Dermis blood vessel endothelial cell (primary cell): Measurements from ENCODE around the gene RBM19. TPM values are rescaled to one million over a fixed set of nuclear protein-coding genes. Genes with fewer than 3 reads are reported as not detected.

Experiments
- DNase-seq: peaks from one replicate; pipeline ENCODE4 v3.0.0; 2010
- total RNA-seq: library from RNA; depleted of rRNA; stranded (reverse); fragments of >200 nt; gene quantifications from 2 replicates; pipeline ENCODE4 v1.2.3, GENCODE V29; 2014

The RBM19 gene
- total RNA-seq, 1 donor from 2014 or later = 15.1 TPM

DNA sequence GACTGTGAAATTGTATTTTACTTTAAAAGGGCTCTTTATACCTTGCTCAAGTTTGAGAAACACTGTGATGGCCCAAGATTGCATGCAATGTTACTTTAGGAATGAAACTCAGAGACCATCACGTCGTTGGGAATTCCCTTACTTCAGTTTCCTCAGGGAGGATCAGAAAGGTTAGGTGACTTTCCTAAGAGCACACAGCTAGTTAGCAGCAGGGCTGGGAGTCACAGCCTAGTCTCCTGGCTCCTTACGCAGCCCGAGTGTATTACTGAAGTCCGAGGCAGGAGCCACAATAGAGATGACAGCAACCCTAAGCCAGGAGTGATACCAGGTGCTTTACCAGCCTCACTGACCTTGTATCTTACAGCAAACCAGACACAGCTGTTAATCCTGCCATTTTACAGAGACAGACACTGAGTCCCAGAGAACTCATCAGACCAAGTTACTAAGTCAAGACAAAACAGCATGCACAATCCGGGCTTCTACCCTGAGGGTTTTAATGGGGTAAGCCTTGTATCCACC lies 67.0 kb downstream of the RBM19 start:
- DNase-seq = no peak

GRCh38 chr12:113898466-113898865 lies 67.7 kb downstream of the RBM19 start:
- no peak for DNase-seq

- DNase-seq = no peak
Measured at GRCh38 chr12:113897406-113897805, 68.7 kb downstream of the RBM19 start.

- DNase-seq = no peak
Measured at GRCh38 chr12:113896841-113897240, 69.3 kb downstream of the RBM19 start.

DNA sequence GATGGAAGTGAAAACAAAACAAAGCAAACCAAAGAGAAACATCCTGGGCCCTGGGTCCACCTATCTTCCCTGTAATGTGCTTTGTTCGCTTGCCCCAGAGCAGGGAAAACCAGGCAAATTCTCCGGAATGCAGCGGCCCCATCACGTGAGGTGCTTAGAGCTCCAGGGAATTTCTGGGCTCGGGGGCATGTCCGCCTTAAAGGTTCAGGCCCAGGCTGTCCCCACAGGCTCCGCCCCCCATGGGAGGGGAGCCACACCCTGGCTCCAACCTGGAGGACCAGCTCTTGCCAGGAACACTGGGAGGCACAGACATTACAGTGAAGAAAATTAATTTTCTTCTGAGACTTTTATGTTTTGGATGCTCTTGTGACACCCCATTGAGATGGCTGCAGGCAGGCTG lies 69.9 kb downstream of the RBM19 start:
- no peak for DNase-seq

DNA sequence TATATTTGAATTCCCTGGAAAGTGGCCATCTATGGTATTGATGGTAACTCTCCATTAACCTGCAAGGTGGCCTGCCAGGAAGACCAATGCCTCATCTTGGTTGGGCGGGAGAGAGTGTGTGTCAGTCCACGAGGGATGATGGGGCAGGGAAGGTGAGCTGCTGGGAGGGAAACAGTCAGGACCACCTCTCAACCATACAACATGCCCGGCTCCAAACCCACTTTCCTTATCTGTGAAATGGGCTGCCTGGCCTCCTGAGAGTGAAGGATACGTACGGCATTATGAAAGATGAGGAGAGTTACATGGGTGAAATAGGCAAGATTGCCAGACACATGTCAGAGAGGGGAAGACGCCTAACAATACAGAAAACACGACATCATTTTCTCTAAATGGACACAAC lies 70.9 kb downstream of the RBM19 start:
- DNase-seq = no peak

DNA sequence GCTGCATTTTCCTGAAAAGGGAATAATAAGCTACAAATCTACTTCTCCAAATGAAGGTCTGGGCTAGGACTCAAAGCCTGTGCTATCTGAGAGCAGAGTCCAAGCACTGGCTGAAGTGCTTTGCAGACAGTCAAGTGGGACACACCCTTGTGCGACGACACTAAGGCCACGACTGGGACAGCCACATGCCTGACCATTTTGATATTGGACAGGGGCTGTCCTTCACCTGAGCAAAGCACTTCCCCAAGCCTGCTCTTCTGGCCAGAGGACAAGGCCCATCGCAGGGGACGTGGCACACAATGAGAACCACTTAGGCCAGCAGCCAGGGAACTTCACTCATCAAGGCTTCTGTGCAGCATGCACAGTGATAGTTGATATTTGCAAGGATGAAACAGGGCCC lies 71.4 kb downstream of the RBM19 start:
- no peak for DNase-seq

GRCh38 chr12:113893221-113893620 lies 72.9 kb downstream of the RBM19 start:
- DNase-seq = no peak

GRCh38 chr12:113892556-113892955 lies 73.6 kb downstream of the RBM19 start:
- DNase-seq = no peak

- peak; percentile 62 for DNase-seq
Measured at GRCh38 chr12:113891739-113892520, 74.2 kb downstream of the RBM19 start.

DNA sequence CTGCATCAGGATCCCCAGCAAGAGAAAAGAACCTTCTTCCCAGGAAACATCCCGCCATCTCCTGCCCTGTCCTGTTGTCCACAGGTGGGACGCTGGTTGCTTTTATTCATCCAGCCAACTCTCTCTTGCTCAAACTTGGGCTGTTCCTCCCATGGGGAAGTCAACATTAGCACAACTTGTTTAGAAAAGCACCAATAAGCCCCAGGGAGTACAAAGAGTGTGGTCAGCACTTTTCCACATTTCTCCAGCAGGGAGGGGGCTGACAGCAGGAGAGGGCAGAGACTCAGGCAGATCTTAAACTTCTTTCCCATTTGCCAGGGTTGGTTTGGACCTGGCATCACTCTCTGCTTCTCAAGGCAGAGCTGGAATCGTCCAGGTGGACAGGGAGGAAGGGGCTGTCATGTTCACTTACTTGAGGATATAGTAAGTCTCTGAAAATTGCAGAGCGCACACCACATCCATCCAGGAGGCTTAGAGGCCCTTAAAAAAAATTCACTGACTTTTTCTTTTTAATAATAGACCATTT lies 74.9 kb downstream of the RBM19 start:
- no peak for DNase-seq

DNA sequence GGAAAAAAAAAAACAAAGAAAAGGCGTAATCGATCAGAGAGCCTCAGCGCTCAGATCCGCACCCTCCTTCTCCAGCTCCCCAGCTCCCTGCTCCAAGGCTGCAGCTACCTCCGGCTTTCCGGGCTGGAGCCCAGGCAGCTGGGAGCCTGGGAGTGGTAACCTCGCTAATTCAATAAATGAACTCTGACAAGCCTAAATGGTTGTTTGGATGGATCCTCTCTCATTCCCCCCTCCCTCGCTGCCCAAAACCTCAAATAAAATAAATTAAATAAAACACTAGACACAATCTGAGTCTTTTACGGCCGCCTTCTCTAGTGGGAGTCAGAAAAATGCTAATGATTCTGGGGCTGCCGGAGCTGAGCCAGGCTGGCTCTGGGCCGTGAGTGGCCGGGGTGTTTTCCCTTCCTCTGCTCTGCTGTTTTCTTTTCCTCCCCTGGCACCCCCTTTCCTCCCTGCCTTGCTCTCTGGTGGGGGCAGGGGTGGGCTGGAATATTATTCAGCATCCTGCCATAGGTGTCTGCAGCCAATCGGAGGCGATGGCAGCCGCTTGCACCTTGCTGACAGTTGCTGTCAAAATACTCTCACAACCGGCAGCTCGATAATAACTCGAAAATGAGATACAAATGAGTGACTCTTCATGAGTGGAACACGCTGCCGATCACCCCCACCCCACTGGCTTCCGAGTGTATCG lies 76.1 kb downstream of the RBM19 start:
- DNase-seq = no peak

DNA sequence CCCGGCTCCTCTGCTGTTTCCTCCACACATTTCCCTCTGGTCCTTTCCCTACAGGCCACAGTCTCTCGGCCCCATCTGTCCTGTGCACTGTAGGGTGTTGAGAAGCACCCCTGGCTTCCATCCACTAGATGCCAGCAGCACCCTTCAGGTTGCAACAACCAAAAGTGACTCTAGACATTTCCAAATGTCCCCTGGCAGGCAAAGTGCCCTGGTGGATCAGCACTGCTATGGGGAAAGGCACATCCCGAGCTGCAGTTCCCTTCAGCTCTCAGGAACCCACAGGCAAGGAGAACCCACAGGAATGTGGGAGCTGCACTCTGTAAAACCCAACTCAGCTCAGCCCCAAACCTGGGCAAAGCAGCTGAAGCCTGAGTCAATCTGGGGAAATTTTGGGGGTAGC lies 77.0 kb downstream of the RBM19 start:
- no peak for DNase-seq

- no peak for DNase-seq
Measured at GRCh38 chr12:113888435-113888834, 77.7 kb downstream of the RBM19 start.

- DNase-seq = no peak
Measured at GRCh38 chr12:113887906-113888305, 78.2 kb downstream of the RBM19 start.

GRCh38 chr12:113886721-113887120 lies 79.4 kb downstream of the RBM19 start:
- no peak for DNase-seq

GRCh38 chr12:113884392-113884791 lies 81.7 kb downstream of the RBM19 start:
- DNase-seq = no peak

- no peak for DNase-seq
Measured at GRCh38 chr12:113882690-113883089, 83.4 kb downstream of the RBM19 start.

DNA sequence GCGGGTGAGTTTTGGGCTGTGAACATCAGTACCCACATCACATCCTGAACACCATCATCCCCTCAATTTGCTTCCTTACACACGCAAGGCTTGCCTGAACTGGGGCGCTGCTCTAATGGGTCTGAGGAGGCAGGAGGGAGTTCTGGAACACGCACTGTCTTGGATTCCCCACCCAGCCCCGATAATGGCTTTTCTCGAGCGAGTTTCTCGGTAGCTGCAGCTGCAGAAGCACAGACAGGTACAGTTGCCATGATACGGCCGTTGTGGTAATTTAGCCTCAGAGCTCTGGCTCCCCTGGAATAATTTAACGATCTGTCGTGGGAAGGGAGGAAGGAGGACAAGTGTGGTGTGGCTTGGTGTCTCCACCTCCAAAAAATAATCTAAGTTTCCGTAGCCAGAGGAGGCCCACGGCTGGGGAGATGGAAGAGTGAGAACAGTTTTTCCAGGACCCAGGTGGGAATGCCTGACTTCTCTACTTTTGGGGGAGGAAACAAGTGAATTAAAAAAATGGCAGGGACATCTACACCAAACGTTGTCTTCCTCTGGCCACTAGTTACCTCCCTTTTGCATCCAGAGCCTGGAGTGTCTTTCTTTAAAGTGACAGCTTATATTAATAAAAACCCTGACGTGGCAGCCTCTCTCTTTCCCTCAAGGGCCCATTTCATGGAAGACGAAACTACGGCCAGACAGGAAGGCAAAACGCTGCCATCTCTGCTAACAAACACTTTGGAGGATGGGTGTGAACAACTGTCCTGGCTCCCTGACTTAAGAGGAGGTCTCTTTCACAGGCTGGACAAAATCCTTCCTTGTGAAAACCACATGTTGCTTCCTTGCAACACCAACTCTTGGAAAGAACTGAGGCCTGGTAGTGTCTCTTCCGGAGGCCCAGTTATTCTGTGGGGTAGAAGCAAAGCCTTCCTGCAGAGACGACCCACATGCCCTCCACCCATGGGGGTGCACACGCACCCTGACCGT lies 84.8 kb downstream of the RBM19 start:
- DNase-seq = no peak

DNA sequence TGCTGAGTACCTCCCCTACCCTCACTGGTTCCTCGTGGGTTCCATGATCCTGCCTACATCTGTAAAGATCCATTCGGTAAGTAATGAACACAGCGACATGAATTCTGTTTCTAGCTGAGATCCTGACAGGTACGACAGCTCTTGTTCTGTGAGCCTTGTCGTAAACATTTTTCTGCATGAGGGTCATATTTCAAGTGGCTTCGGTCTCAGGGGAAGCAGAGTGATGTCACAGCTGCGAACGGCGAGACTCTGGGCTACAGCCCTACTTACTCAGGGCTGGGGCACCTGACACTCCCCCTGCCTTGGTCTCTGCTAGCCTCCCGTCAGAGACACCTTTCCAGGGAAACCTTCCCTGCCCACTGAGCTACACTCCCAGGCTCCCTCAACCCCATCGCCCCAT lies 85.8 kb downstream of the RBM19 start:
- DNase-seq = no peak

DNA sequence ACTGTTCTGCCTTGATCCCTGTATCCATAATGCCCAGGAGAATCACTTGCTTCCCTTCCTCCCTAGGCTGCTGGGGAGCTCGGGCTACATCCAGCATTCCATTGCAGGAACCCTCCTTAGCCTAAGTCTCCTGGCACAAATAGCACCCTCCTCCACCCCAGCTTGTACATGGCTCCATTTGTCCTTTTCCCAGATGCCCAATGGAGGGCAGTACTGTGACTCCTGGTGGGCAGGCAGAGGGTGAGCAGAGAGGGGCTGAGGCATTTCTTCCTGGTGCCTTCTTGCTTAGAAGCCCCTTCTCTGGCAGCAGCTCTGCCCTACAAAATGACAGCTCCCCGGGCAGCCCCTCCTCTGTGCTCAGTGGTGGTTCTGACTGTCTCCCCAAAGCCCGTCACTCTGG lies 86.5 kb downstream of the RBM19 start:
- DNase-seq = no peak

DNA sequence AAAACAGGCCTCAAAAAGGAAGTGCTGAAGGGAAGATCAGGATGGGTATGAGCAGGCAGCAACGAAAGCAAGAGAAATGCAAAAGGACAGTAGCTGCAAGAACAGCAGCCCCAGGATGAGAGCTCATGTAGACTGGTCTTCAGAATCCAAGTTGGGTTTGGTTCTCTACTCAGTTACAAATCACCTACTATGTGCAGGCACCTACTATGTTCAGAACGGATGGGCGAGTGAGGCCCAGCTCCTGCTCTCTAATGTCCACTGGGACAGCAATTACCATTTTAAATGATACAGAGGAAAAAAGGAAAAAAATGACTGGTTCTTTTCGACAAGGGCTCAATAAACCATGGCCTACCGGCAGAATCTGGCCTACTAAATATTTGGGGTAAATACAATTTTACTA lies 88.5 kb downstream of the RBM19 start:
- DNase-seq = no peak

DNA sequence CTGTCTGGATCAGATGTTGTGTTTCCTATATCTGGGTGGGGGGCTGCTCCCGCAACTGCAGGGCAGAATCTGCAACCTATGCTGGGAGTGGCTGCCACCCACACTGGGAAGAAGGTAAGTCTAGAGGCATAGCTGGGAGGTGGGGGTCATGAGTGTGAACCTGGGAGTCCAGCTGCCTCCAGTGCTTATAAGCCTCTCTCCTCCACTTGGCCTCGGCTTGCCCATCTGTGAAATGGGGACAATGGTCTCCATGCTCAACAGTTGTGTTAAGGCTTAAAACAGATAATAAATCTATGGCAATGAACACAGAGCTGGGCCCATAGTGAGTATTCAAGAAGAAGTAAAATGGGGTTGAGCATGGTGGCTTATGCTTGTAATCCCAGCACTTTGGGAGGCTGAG lies 90.0 kb downstream of the RBM19 start:
- DNase-seq = no peak
